NCI-H510A (cell line): ENCODE data around the gene RAC2.

ENCODE experiments used
- DNase-seq: peaks from one replicate; lab custom pipeline; 2025; lab: John Stamatoyannopoulos, UW

The RAC2 gene

GRCh38 chr22:37244114-37244921 is at the start of gene RAC2:
Gene RAC2 (minus strand): TSS chr22:37244269. CDS start chr22:37244148, 121 bp downstream.
- no peak for DNase-seq

GRCh38 chr22:37293172-37293571 is 49.1 kb upstream of the RAC2 start:
- no peak for DNase-seq

GRCh38 chr22:37292641-37293040 is 48.6 kb upstream of the RAC2 start:
- no peak for DNase-seq

- no peak for DNase-seq
These were observed 47.7 kb upstream of the RAC2 start for GRCh38 chr22:37291559-37292298.

- no peak for DNase-seq
These were observed 46.7 kb upstream of the RAC2 start for GRCh38 chr22:37290737-37291136.

GRCh38 chr22:37289156-37289735 is 45.2 kb upstream of the RAC2 start:
- DNase-seq, result no peak

GRCh38 chr22:37288521-37288920 is 44.5 kb upstream of the RAC2 start:
- no peak for DNase-seq

- DNase-seq, result no peak
These were observed 43.5 kb upstream of the RAC2 start for GRCh38 chr22:37287550-37287951.

- DNase-seq, result no peak
These were observed 41.9 kb upstream of the RAC2 start for GRCh38 chr22:37285937-37286336.

GRCh38 chr22:37284805-37285355 is 40.8 kb upstream of the RAC2 start:
- no peak for DNase-seq

GRCh38 chr22:37284126-37284804 is 40.2 kb upstream of the RAC2 start:
- no peak for DNase-seq

GRCh38 chr22:37283393-37283937 is 39.4 kb upstream of the RAC2 start:
- DNase-seq, result no peak

GRCh38 chr22:37282385-37282677 is 38.3 kb upstream of the RAC2 start, which contains the start of gene CYTH4:
Gene CYTH4 (plus strand): TSS chr22:37282508. CDS start chr22:37282570, 62 bp downstream.
- no peak for DNase-seq

- DNase-seq, result no peak
These were observed 37.7 kb upstream of the RAC2 start for GRCh38 chr22:37281646-37282384.

GRCh38 chr22:37281195-37281594 is 37.1 kb upstream of the RAC2 start:
- DNase-seq, result no peak

- DNase-seq, result no peak
These were observed 36.6 kb upstream of the RAC2 start for GRCh38 chr22:37280718-37281117.

GRCh38 chr22:37279331-37280181 is 35.5 kb upstream of the RAC2 start:
- no peak for DNase-seq

GRCh38 chr22:37278261-37278660 is 34.2 kb upstream of the RAC2 start:
- no peak for DNase-seq

- no peak for DNase-seq
These were observed 33.3 kb upstream of the RAC2 start for GRCh38 chr22:37277384-37277783.

- DNase-seq, result no peak
These were observed 32.7 kb upstream of the RAC2 start for GRCh38 chr22:37276776-37277175.
